ENCODE measurements around the gene GALNT13.

Gene GALNT13

DNA sequence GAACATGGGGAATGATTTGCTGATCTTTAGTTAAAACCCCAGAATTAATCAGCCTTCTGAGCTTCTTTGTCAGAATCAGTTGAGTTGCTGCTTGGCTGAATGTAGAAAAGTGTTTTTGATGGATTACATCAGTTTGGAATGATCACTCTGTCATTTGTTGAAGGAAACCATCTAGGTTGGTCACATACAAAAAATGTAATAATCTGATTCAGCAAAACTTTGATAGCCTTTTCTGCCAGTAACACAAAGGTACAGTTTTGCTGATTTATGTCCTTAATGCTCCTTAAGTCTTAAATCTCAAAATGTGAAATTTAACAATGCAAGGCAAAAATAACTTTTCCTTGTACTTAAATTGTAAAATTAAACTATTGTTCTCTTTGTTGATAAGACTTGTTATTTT is 74.3 kb downstream of the GALNT13 start:
- Histone ChIP-seq H3K9me3 (ENCODE audit: control insufficient read depth in 2 of 2, low read length in 2 of 2) (no peaks in the 10 kb centered on the region), H3K27me3 (ENCODE audit: control insufficient read depth in 1 of 2, insufficient read depth in 2 of 2, low read length in 2 of 2) (no peaks in the 10 kb centered on the region), H3K27ac (ENCODE audit: low read length) (no peak overlapping the region), H3K9ac (ENCODE audit: low read length in 2 of 2) (no peak overlapping the region), H3K4me3 (ENCODE audit: low read length in 2 of 2) (no peak overlapping the region), H3K4me1 (ENCODE audit: control insufficient read depth, insufficient read depth, low read length) (no peaks in the 10 kb centered on the region), H3K36me3 (ENCODE audit: control insufficient read depth in 2 of 2, insufficient read depth in 2 of 2, low read length in 2 of 2) (no peaks in the 10 kb centered on the region)

DNA sequence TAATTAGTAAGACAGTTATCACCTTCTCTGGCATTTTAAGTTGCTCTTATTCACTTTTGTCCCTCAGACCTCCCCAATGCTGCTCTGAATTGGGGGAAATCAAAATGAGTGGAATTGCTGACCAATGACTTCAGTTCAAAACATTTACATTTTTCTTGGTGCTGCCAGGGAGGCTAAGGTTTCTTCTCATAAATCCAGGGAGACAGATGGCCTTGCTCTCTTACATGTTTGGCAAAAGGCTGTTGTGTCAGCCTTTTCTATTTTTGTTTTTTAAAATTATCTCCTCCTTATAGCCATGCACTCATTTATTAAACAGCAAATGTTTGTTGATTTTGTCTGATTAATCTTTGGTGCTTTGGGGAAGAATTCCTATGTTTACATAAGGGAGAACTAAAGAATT is 82.0 kb downstream of the GALNT13 start:
- Histone ChIP-seq H3K4me3 (ENCODE audit: low read length in 2 of 2) (no peak overlapping the region), H3K36me3 (ENCODE audit: control insufficient read depth in 2 of 2, insufficient read depth in 2 of 2, low read length in 2 of 2) (no peaks in the 10 kb centered on the region), H3K4me1 (ENCODE audit: control insufficient read depth, insufficient read depth, low read length) (no peaks in the 10 kb centered on the region), H3K9ac (ENCODE audit: low read length in 2 of 2) (no peak overlapping the region), H3K9me3 (ENCODE audit: control insufficient read depth in 2 of 2, low read length in 2 of 2) (no peaks in the 10 kb centered on the region), H3K27ac (ENCODE audit: low read length) (no peak overlapping the region), H3K27me3 (ENCODE audit: control insufficient read depth in 1 of 2, insufficient read depth in 2 of 2, low read length in 2 of 2) (no peaks in the 10 kb centered on the region)

DNA sequence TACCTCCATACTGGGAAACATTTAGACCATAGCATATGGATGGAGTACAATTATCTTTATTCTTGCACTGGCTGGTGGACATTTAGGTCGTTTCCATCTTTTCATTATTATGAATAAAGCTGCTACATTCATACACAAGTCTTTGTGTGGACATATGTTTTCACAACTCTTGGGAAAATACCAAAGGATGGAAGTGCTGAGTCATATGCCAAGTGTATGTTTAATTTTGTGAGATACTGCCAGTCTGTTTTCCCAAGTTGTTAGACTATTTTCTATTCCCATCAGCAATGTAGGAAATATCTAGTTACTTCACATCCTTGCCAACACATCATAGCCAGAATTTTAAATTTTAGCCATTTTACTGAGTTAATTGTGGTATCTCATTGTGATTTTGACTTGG is 91.5 kb downstream of the GALNT13 start:
- Histone ChIP-seq H3K4me1 (ENCODE audit: control insufficient read depth, insufficient read depth, low read length) (no peaks in the 10 kb centered on the region), H3K27ac (ENCODE audit: low read length) (no peak overlapping the region), H3K4me3 (ENCODE audit: low read length in 2 of 2) (no peak overlapping the region), H3K9me3 (ENCODE audit: control insufficient read depth in 2 of 2, low read length in 2 of 2) (no peaks in the 10 kb centered on the region), H3K9ac (ENCODE audit: low read length in 2 of 2) (no peak overlapping the region), H3K27me3 (ENCODE audit: control insufficient read depth in 1 of 2, insufficient read depth in 2 of 2, low read length in 2 of 2) (no peaks in the 10 kb centered on the region), H3K36me3 (ENCODE audit: control insufficient read depth in 2 of 2, insufficient read depth in 2 of 2, low read length in 2 of 2) (no peaks in the 10 kb centered on the region)

DNA sequence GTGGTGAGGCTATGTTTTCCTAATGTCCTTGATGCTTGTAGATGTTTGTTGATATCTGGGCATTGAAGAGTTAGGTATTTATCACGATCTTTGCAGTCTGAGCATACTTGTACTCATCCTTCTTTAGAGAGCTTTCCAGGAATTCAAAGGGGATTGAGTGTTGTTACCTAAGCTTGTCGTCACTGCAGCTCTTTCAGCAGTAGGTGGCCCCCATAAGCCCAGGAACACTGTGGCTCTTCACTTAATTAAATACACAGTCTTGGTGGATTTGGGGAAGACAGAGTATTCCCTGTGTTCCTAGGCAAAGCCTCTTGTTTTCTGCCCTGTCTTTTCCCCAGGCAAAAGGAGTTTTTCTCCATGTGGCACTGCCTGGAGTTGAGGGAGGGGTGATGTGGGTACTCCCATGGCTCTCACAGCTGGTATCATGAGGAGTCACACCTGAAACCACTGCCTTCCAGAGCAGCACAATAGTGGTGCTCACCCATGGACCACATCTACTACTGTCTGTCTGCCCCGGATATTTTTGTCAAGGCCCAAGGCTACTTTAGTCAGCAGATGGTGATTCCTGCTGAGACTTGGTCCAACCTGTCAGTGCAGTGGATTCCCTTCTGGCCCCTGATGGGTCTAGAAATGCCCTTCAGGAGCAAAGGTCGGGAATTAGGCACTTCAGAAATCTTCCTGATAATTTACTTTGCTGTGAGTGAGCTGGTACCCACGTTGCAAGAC is 95.7 kb downstream of the GALNT13 start:
- Histone ChIP-seq H3K36me3 (ENCODE audit: control insufficient read depth in 2 of 2, insufficient read depth in 2 of 2, low read length in 2 of 2) (no peaks in the 10 kb centered on the region), H3K9ac (ENCODE audit: low read length in 2 of 2) (no peak overlapping the region), H3K4me1 (ENCODE audit: control insufficient read depth, insufficient read depth, low read length) (no peaks in the 10 kb centered on the region), H3K27ac (ENCODE audit: low read length) (no peak overlapping the region), H3K9me3 (ENCODE audit: control insufficient read depth in 2 of 2, low read length in 2 of 2) (no peaks in the 10 kb centered on the region), H3K27me3 (ENCODE audit: control insufficient read depth in 1 of 2, insufficient read depth in 2 of 2, low read length in 2 of 2) (no peaks in the 10 kb centered on the region), H3K4me3 (ENCODE audit: low read length in 2 of 2) (no peak overlapping the region)

DNA sequence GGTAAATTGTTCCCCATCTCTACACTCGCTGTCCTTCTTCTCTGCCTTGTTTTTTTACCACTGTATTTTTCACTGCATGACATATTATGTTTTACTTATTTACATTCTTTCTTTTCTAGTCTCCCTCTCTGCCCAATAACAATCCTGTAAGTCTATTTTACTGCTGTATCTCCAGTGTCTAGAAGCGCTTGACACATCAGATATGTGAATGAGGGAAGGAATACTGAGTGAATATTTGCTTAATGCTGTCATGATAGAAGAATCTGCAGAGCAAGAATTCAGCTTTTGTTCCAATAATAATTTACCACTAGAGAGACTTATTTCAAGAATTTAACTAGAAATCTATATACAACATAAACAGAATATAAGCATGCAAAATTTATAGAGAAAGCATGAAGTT is 99.5 kb downstream of the GALNT13 start:
- no peaks in the 10 kb centered on the region for H3K36me3 ChIP-seq (ENCODE audit: control insufficient read depth in 2 of 2, insufficient read depth in 2 of 2, low read length in 2 of 2)

DNA sequence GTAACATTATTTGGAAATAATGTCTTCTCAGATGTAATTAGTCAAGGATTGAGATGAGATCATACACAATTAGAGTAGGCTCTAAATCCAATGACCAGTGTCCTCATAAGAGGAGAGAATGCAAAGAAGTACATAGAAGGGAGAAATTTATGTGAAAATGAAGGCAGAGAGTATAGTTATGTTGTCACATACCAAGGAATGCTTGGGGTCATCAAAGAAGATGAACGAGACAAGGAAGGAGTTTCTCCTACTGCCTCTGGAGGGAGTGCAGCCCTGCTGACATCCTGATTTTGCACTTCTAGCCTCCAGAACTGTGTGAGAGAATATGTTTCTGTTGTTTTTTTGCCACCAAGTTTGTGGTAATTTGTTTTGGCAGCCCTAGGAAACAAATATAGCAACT is 100.1 kb downstream of the GALNT13 start:
- Histone ChIP-seq H3K9ac (ENCODE audit: low read length in 2 of 2) (no peak overlapping the region), H3K36me3 (ENCODE audit: control insufficient read depth in 2 of 2, insufficient read depth in 2 of 2, low read length in 2 of 2) (no peaks in the 10 kb centered on the region), H3K9me3 (ENCODE audit: control insufficient read depth in 2 of 2, low read length in 2 of 2) (no peaks in the 10 kb centered on the region), H3K27ac (ENCODE audit: low read length) (no peak overlapping the region), H3K4me3 (ENCODE audit: low read length in 2 of 2) (no peak overlapping the region), H3K27me3 (ENCODE audit: control insufficient read depth in 1 of 2, insufficient read depth in 2 of 2, low read length in 2 of 2) (no peaks in the 10 kb centered on the region), H3K4me1 (ENCODE audit: control insufficient read depth, insufficient read depth, low read length) (no peaks in the 10 kb centered on the region)

More for the DNA sequence above, 99.5 kb downstream of the GALNT13 start:
- H3K4me1 ChIP-seq (ENCODE audit: control insufficient read depth, insufficient read depth, low read length) = no peaks in the 10 kb centered on the region
- no peaks in the 10 kb centered on the region for H3K27me3 ChIP-seq (ENCODE audit: control insufficient read depth in 1 of 2, insufficient read depth in 2 of 2, low read length in 2 of 2)
- no peaks in the 10 kb centered on the region for H3K9me3 ChIP-seq (ENCODE audit: control insufficient read depth in 2 of 2, low read length in 2 of 2)
- H3K4me3 ChIP-seq (ENCODE audit: low read length in 2 of 2) = no peak overlapping the region
- H3K27ac ChIP-seq (ENCODE audit: low read length) = no peak overlapping the region
- no peak overlapping the region for H3K9ac ChIP-seq (ENCODE audit: low read length in 2 of 2)

DNA sequence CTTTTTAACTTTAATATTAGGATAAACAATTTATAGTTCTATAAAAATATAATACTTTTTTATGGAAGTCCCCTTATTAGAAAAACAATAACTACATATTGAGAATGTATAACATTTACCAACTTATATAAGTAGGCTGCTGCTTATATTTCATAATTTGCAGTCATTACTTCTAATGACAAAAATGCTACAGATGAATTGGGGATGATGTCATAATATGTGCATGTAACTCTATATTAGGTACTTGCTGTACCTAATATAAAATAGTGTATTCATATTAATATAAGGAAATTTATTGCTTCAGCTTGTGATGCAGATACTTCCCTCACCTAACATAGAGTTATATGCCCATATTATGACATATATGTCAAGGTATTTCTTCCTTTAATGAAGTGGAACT is 100.7 kb downstream of the GALNT13 start:
- no peaks in the 10 kb centered on the region for H3K36me3 ChIP-seq (ENCODE audit: control insufficient read depth in 2 of 2, insufficient read depth in 2 of 2, low read length in 2 of 2)
- H3K4me1 ChIP-seq (ENCODE audit: control insufficient read depth, insufficient read depth, low read length) = no peaks in the 10 kb centered on the region
- H3K9ac ChIP-seq (ENCODE audit: low read length in 2 of 2) = no peak overlapping the region
- no peaks in the 10 kb centered on the region for H3K27me3 ChIP-seq (ENCODE audit: control insufficient read depth in 1 of 2, insufficient read depth in 2 of 2, low read length in 2 of 2)
- no peak overlapping the region for H3K27ac ChIP-seq (ENCODE audit: low read length)
- no peaks in the 10 kb centered on the region for H3K9me3 ChIP-seq (ENCODE audit: control insufficient read depth in 2 of 2, low read length in 2 of 2)
- H3K4me3 ChIP-seq (ENCODE audit: low read length in 2 of 2) = no peak overlapping the region

DNA sequence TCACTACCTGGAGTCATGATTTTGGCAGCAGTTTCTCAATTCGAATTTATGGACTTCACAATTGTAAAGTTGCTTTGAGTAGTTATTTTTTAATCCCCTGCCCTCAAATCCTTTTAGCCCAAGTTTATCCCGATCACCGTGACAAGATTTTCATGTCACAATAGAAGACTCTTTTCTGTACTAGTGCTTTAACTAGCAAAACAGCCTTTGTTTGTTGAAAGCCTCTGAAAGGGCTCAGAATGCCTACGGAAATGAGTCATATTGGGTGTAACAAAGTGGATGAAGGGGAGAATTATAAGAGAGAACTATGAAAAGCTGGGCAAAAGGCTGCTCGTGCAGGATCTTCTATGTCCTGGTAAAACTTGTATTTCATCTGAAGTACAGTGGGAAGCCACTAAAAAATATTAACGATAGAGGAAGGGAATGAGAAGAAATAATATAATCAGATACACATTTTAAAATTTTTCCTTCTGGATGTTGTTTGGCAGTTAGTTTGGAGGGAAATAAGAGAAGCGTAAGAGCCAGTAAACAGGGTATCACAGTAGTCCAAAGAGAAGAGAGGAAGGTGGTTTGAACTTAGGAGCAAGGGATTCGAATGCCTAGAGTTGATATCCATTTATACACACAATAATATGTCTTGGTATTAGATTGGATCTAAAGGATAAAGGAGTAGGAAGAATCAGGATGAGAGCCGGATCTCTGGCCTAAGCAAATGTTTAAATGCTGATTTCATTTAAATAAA is 114.9 kb downstream of the GALNT13 start:
- no peaks in the 10 kb centered on the region for H3K27me3 ChIP-seq (ENCODE audit: control insufficient read depth in 1 of 2, insufficient read depth in 2 of 2, low read length in 2 of 2)
- H3K9me3 ChIP-seq (ENCODE audit: control insufficient read depth in 2 of 2, low read length in 2 of 2) = no peaks in the 10 kb centered on the region
- H3K9ac ChIP-seq (ENCODE audit: low read length in 2 of 2) = no peak overlapping the region
- no peak overlapping the region for H3K4me3 ChIP-seq (ENCODE audit: low read length in 2 of 2)
- no peaks in the 10 kb centered on the region for H3K4me1 ChIP-seq (ENCODE audit: control insufficient read depth, insufficient read depth, low read length)
- H3K36me3 ChIP-seq (ENCODE audit: control insufficient read depth in 2 of 2, insufficient read depth in 2 of 2, low read length in 2 of 2) = no peaks in the 10 kb centered on the region
- H3K27ac ChIP-seq (ENCODE audit: low read length) = no peak overlapping the region

DNA sequence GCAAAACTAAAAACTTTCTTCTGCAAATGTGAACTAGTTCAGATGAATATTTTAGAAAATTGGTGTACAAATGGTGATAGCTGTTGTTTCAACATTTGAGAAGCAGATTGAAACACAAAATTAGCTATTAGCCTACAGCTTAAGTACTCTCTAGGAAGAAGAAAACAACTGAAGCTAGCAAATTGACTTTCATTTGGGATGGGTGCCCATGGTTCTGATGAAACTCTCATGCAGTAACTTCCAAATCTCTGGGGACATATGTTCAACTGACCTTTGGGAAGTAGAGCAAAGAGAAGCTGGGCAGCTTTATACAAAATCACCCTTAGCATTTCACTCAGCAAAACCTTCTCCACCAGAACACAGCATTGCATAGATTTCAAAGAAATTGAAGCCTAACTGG is 119.0 kb downstream of the GALNT13 start:
- Histone ChIP-seq H3K9ac (ENCODE audit: low read length in 2 of 2) (no peak overlapping the region), H3K9me3 (ENCODE audit: control insufficient read depth in 2 of 2, low read length in 2 of 2) (no peaks in the 10 kb centered on the region), H3K4me3 (ENCODE audit: low read length in 2 of 2) (no peak overlapping the region), H3K36me3 (ENCODE audit: control insufficient read depth in 2 of 2, insufficient read depth in 2 of 2, low read length in 2 of 2) (no peaks in the 10 kb centered on the region), H3K27me3 (ENCODE audit: control insufficient read depth in 1 of 2, insufficient read depth in 2 of 2, low read length in 2 of 2) (no peaks in the 10 kb centered on the region), H3K4me1 (ENCODE audit: control insufficient read depth, insufficient read depth, low read length) (no peaks in the 10 kb centered on the region), H3K27ac (ENCODE audit: low read length) (no peak overlapping the region)

DNA sequence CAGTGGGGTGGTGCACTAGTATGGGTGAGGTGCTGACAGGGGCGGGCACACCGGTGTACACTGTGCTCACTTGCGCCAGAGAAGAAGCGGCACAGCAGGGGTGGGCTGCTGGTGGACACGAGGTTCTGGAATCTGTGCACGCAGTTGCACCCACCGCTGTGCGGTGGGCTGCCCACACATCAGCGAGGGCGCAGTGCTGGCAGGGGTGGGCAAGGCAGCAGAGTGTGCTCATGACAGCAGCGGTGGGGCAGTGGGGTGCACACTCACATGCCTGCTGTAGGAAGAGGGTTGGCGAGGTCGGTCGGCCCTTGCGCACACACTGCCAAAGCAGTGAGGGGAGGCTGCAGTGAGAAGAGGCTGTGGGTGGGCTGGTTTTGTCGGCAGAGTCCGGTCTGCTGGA is 141.8 kb downstream of the GALNT13 start:
- no peaks in the 10 kb centered on the region for H3K27me3 ChIP-seq (ENCODE audit: control insufficient read depth in 1 of 2, insufficient read depth in 2 of 2, low read length in 2 of 2)

DNA sequence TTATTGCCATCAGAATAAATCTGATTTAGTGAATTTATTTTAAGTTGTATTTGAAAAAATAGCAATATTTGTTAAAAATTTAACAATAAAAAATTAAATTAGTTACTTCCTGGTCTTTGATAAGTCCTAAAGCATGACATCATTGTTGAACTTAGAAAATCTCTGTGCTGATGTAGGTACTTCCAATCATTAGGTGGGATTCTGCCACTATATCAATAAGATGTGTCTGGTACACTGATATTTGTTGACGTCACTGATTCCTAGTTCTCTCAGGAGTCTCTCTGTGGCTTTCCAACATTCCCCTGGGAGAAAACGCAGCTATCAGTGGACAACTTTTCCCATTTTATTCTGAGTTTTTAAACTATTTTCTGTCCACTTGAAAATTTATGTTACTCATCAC is 143.5 kb downstream of the GALNT13 start:
- Histone ChIP-seq H3K27ac (ENCODE audit: low read length) (no peak overlapping the region), H3K36me3 (ENCODE audit: control insufficient read depth in 2 of 2, insufficient read depth in 2 of 2, low read length in 2 of 2) (no peaks in the 10 kb centered on the region), H3K9ac (ENCODE audit: low read length in 2 of 2) (no peak overlapping the region), H3K4me3 (ENCODE audit: low read length in 2 of 2) (no peak overlapping the region), H3K27me3 (ENCODE audit: control insufficient read depth in 1 of 2, insufficient read depth in 2 of 2, low read length in 2 of 2) (no peaks in the 10 kb centered on the region), H3K4me1 (ENCODE audit: control insufficient read depth, insufficient read depth, low read length) (no peaks in the 10 kb centered on the region), H3K9me3 (ENCODE audit: control insufficient read depth in 2 of 2, low read length in 2 of 2) (no peaks in the 10 kb centered on the region)

More for the DNA sequence above, 141.8 kb downstream of the GALNT13 start:
- no peaks in the 10 kb centered on the region for H3K4me1 ChIP-seq (ENCODE audit: control insufficient read depth, insufficient read depth, low read length)
- H3K9ac ChIP-seq (ENCODE audit: low read length in 2 of 2) = no peak overlapping the region
- no peaks in the 10 kb centered on the region for H3K9me3 ChIP-seq (ENCODE audit: control insufficient read depth in 2 of 2, low read length in 2 of 2)
- H3K27ac ChIP-seq (ENCODE audit: low read length) = no peak overlapping the region
- H3K36me3 ChIP-seq (ENCODE audit: control insufficient read depth in 2 of 2, insufficient read depth in 2 of 2, low read length in 2 of 2) = no peaks in the 10 kb centered on the region
- H3K4me3 ChIP-seq (ENCODE audit: low read length in 2 of 2) = no peak overlapping the region
